Measurements from ENCODE around the gene BCR. TPM values are rescaled to one million over a fixed set of nuclear protein-coding genes. Genes with fewer than 3 reads are reported as not detected.
"Not testable (repeated sequence)": the region's sequence is repeated elsewhere in the genome, so short reads cannot be mapped to it uniquely, and the experiment has no call there.

BCR gene
- total RNA-seq, 1 donor from 2014 or later = 58.6 TPM

DNA sequence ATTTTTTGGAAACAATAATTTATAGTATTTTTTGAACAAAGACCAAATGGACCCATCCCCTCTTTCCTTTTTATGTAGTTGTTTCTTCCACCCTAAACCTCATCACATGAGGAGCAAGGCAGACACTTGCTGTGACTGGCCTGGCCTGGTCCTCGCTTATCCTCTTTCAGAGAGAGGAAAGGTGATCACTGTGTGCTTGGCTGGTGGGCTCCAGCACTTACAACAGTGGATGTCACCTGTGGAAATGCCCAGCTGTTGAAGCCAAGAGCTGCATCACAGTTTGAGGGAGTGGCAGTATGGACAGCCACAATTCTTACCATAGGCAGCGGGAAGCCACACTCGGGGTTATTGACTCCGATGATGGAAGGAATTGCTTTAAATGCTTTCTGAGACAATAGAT is 185.7 kb downstream of the BCR start:
- no peak for DNase-seq (ENCODE audit: low spot score)

DNA sequence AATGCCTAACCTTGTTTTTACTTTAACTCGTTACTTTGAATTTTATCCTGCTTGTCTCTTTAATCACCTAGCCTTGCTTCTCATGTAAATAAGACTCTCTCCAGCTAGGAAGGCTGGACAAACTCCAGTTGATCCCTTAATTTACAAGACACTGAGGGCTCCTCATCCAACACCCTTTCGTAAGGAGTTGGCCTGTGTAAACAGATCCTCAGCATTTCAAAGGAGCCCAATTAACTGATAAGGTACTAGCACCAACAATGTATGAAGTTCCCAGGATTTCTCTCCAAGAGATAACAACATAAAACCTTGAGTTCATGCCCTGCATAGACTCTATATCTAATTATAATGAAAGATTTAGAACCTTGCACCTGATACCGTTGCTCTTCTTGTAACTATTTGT is 186.9 kb downstream of the BCR start:
- DNase-seq (ENCODE audit: low spot score) = not testable (repeated sequence)

Other genes with a start within 250 kb of the BCR start
- 119 TPM for gene GNAZ, start 110.0 kb upstream of the BCR start, total RNA-seq
- gene RSPH14, start 38.5 kb upstream of the BCR start, total RNA-seq = 2.9 TPM
- 22.3 TPM for gene RAB36, start 35.0 kb upstream of the BCR start, total RNA-seq